Upper lobe of left lung (tissue), 4 donors: ENCODE data around the gene LHX3.

Experiments
- POLR2A ChIP-seq, 4 donors: fragments of 450-650 bp; IDR thresholded peaks; one replicate each; pipeline ENCODE4 v1.5.1; 2016 to 2017; ENCODE audit warnings: antibody characterized with exemption in 4 of 4, mild to moderate bottlenecking in 2 of 4
- POLR2AphosphoS5 ChIP-seq, 2 donors: sonication (generic); formaldehyde crosslinking; IDR thresholded peaks; one replicate each; pipeline ENCODE4 v1.5.1; 2017; ENCODE audit warnings: antibody characterized with exemption in 2 of 2
- TF ChIP-seq, protein P1 (sequence below), 6 experiments: fragments of 450-650 bp in 4 of 6; fragments of 200-600 bp in 2 of 6; sonication (generic) in 2 of 6; IDR thresholded peaks; one replicate each; pipeline ENCODE4 v1.5.1; 2016 to 2019; ENCODE audit warnings: antibody characterized with exemption in 6 of 6

DNA sequence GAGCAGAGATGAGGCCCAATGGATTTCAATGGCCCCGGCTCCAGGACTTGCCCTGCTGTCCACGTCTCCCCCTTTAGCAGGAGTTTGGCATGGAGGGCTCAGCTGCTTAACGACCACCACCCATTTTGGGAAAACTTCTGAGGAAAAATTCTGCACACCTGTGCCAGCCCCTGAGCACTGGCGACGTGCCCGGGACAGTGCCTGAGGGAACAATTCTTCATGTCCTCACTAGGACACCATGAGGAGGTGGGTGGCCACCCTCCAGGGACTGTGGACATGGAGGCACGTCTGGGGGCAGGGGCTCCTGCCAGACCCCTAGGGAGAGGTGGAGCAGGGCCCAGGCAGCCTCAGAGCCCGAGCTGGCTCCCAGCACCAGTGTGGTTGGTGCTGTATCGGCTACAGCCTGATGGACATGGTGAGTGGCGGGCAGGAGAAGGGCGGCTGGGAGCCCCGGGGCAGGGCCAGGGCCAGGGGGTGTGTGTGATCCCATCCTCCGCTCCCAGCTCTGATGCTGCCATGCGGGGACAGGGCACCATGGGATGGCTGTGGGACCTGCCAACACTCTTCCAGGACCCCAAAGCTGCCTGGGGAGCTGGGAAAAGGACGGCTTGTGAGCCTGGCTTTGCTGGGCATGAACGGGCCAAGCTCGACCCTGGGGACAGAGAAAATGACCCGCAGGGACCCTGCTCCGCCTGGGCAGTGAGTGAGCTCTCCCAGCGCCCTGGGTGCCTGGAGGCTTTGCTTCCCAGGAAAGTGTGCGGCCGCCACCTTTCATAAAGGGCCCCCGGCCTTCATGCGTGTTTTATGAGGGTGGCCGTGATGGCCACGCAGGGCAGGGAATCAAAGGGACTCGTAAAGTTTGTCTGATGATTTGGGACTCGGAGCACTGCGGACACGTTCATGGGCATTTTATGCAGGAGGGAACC, 44.3 kb upstream of the LHX3 start:
- TF ChIP-seq, protein P1, sequence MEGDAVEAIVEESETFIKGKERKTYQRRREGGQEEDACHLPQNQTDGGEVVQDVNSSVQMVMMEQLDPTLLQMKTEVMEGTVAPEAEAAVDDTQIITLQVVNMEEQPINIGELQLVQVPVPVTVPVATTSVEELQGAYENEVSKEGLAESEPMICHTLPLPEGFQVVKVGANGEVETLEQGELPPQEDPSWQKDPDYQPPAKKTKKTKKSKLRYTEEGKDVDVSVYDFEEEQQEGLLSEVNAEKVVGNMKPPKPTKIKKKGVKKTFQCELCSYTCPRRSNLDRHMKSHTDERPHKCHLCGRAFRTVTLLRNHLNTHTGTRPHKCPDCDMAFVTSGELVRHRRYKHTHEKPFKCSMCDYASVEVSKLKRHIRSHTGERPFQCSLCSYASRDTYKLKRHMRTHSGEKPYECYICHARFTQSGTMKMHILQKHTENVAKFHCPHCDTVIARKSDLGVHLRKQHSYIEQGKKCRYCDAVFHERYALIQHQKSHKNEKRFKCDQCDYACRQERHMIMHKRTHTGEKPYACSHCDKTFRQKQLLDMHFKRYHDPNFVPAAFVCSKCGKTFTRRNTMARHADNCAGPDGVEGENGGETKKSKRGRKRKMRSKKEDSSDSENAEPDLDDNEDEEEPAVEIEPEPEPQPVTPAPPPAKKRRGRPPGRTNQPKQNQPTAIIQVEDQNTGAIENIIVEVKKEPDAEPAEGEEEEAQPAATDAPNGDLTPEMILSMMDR (IDR thresholded peaks at IDR 0.05), result no peak
- TF ChIP-seq POLR2A (IDR thresholded peaks at IDR 0.05), result no peak
- no peak for TF ChIP-seq POLR2AphosphoS5 (IDR thresholded peaks at IDR 0.05)
